ENCODE results near the gene NRXN3. TPM values are rescaled to one million over a fixed set of nuclear protein-coding genes. Genes with fewer than 3 reads are reported as not detected.

Gene NRXN3
- polyA plus RNA-seq, 1 donor (not counting 4 experiments of a cell fraction or from before 2014, with no cell fraction given): 0.89 TPM

DNA sequence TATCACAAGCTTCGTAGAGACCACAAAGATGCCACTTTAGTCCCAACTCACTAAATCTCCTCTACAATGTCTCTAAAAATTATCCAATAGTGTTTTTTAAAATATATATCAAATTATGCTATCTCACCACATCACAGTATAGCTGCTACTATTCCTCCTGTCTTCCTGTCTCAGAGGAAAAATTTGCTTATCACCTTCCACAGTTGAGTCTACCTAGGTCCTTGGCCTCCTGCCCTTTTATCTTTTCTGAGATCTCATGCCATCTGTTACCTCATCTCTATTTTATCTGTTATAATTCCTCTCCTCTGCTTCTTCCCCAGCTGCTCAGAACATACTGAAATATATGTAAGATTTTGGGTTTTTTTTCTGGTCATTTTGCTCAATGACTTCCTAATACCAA is 1473.0 kb downstream of the NRXN3 start:
- no peaks in the 10 kb centered on the region for H3K9me1 ChIP-seq (ENCODE audit: control insufficient read depth, extremely low read depth, insufficient read depth, low read length)
- H2AFZ ChIP-seq (ENCODE audit: control insufficient read depth, low read length): no peak overlapping the region
- DNase-seq (ENCODE audit: low read depth, low spot score): no peak
- TF ChIP-seq, protein P1, sequence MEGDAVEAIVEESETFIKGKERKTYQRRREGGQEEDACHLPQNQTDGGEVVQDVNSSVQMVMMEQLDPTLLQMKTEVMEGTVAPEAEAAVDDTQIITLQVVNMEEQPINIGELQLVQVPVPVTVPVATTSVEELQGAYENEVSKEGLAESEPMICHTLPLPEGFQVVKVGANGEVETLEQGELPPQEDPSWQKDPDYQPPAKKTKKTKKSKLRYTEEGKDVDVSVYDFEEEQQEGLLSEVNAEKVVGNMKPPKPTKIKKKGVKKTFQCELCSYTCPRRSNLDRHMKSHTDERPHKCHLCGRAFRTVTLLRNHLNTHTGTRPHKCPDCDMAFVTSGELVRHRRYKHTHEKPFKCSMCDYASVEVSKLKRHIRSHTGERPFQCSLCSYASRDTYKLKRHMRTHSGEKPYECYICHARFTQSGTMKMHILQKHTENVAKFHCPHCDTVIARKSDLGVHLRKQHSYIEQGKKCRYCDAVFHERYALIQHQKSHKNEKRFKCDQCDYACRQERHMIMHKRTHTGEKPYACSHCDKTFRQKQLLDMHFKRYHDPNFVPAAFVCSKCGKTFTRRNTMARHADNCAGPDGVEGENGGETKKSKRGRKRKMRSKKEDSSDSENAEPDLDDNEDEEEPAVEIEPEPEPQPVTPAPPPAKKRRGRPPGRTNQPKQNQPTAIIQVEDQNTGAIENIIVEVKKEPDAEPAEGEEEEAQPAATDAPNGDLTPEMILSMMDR (optimal IDR thresholded peaks at IDR 0.05 in 1 of 3, IDR thresholded peaks at IDR 0.05 in 1 of 3, conservative IDR thresholded peaks at IDR 0.05 in 1 of 3; ENCODE audit: extremely low read depth in 1 of 3, insufficient read depth in 2 of 3, low read length in 3 of 3): no peak
- no peak for TF ChIP-seq EZH2 (IDR thresholded peaks at IDR 0.05; ENCODE audit: low read length)
- dilution Hi-C loops (cut with MboI; ENCODE audit: extremely low pct_ligation_motif_present, low sequenced_read_pairs): no loop called here
- H3K79me2 ChIP-seq (ENCODE audit: control insufficient read depth, insufficient read depth, low read length): no peaks in the 10 kb centered on the region
- H3K36me3 ChIP-seq (ENCODE audit: control insufficient read depth in 2 of 2, extremely low read depth in 1 of 2, insufficient read depth in 2 of 2, low read length in 2 of 2): no peaks in the 10 kb centered on the region
- no peaks in the 10 kb centered on the region for H3K27me3 ChIP-seq (ENCODE audit: control insufficient read depth, extremely low read depth, insufficient read depth, low read length)
- H3K4me2 ChIP-seq (ENCODE audit: control insufficient read depth, extremely low read depth, insufficient read depth, low read depth, low read length): no peak overlapping the region
- H4K20me1 ChIP-seq (ENCODE audit: control insufficient read depth, extremely low read depth, insufficient read depth, low read length): no peaks in the 10 kb centered on the region
- no peak overlapping the region for H3K4me3 ChIP-seq (ENCODE audit: control insufficient read depth in 2 of 3, extremely low read depth in 1 of 3, insufficient read depth in 2 of 3, low read depth in 1 of 3, low read length in 3 of 3)
- no peak overlapping the region for H3K9ac ChIP-seq (ENCODE audit: control insufficient read depth, extremely low read depth, insufficient read depth, low read length)
- H3K27ac ChIP-seq (ENCODE audit: control insufficient read depth, insufficient read depth, low read length): no peak overlapping the region
- no peaks in the 10 kb centered on the region for H3K4me1 ChIP-seq (ENCODE audit: control insufficient read depth, extremely low read depth, insufficient read depth, low read length)
- no peak for FAIRE-seq
- no peaks in the 10 kb centered on the region for H3K9me3 ChIP-seq (ENCODE audit: control insufficient read depth, low read depth, low read length)

DNA sequence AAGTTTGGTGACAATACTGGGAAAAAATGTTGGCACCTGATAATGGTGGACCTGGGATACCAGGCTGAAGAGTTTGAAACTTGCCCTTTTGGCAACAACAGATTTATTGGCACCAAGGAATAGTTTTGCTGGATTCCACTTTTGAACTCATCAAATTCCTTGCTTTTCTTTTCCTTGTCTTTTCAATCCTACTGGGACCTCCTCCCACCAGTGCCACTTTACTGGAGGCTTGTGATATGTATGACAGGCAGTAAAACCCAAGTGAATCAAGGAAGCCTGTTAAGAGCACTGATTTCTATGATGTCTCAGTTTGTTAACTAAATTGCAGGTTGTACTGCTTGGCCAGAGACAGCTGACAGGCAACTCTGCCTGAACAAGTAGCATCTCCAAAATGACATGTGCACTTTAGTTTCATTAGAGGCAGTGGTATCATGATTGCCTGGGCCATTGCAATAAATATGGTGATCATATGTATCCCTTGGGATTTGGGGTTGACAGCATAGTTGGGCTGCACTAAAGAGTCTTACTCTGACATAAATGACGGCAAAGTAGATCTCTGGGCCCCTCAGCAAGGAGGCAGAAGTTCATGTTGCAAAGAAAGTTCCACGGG is 1475.7 kb downstream of the NRXN3 start:
- no peak overlapping the region for H3K4me2 ChIP-seq (ENCODE audit: control insufficient read depth, extremely low read depth, insufficient read depth, low read depth, low read length)
- no peak overlapping the region for H2AFZ ChIP-seq (ENCODE audit: control insufficient read depth, low read length)
- no peaks in the 10 kb centered on the region for H3K4me1 ChIP-seq (ENCODE audit: control insufficient read depth, extremely low read depth, insufficient read depth, low read length)
- no peak overlapping the region for H3K4me3 ChIP-seq (ENCODE audit: control insufficient read depth in 2 of 3, extremely low read depth in 1 of 3, insufficient read depth in 2 of 3, low read depth in 1 of 3, low read length in 3 of 3)
- no peak overlapping the region for H3K9ac ChIP-seq (ENCODE audit: control insufficient read depth, extremely low read depth, insufficient read depth, low read length)
- dilution Hi-C loops (cut with MboI; ENCODE audit: extremely low pct_ligation_motif_present, low sequenced_read_pairs): no loop called here
- H3K9me3 ChIP-seq (ENCODE audit: control insufficient read depth, low read depth, low read length): no peaks in the 10 kb centered on the region
- H3K79me2 ChIP-seq (ENCODE audit: control insufficient read depth, insufficient read depth, low read length): no peaks in the 10 kb centered on the region
- FAIRE-seq: no peak
- H4K20me1 ChIP-seq (ENCODE audit: control insufficient read depth, extremely low read depth, insufficient read depth, low read length): no peaks in the 10 kb centered on the region
- no peak overlapping the region for H3K27ac ChIP-seq (ENCODE audit: control insufficient read depth, insufficient read depth, low read length)
- H3K36me3 ChIP-seq (ENCODE audit: control insufficient read depth in 2 of 2, extremely low read depth in 1 of 2, insufficient read depth in 2 of 2, low read length in 2 of 2): no peaks in the 10 kb centered on the region
- no peaks in the 10 kb centered on the region for H3K9me1 ChIP-seq (ENCODE audit: control insufficient read depth, extremely low read depth, insufficient read depth, low read length)
- no peaks in the 10 kb centered on the region for H3K27me3 ChIP-seq (ENCODE audit: control insufficient read depth, extremely low read depth, insufficient read depth, low read length)
- DNase-seq (ENCODE audit: low read depth, low spot score): no peak
- TF ChIP-seq, protein P1 (optimal IDR thresholded peaks at IDR 0.05 in 1 of 3, IDR thresholded peaks at IDR 0.05 in 1 of 3, conservative IDR thresholded peaks at IDR 0.05 in 1 of 3; ENCODE audit: extremely low read depth in 1 of 3, insufficient read depth in 2 of 3, low read length in 3 of 3): no peak
- no peak for TF ChIP-seq EZH2 (IDR thresholded peaks at IDR 0.05; ENCODE audit: low read length)
